HFFc6 (cell line): ENCODE measurements around the gene SERPINE1. TPM values are rescaled to one million over a fixed set of nuclear protein-coding genes. Genes with fewer than 3 reads are reported as not detected.

Source experiments
- DNase-seq: peaks from one replicate; pipeline ENCODE4 v3.0.0-alpha.2; 2018
- H3K27ac Mint-ChIP-seq: 2 replicates; pipeline ENCODE4 v1.8.0; 2020; ENCODE audit warnings: mild to moderate bottlenecking, mixed read lengths
- H3K27me3 Mint-ChIP-seq: 2 replicates; pipeline ENCODE4 v1.8.0; 2021; ENCODE audit warnings: mild to moderate bottlenecking, moderate library complexity, mixed read lengths; ENCODE audit not compliant: insufficient read depth
- H3K36me3 Mint-ChIP-seq: 2 replicates; pipeline ENCODE4 v1.8.0; 2021; ENCODE audit warnings: low read depth, mixed read lengths
- H3K4me1 Mint-ChIP-seq: 2 replicates; pipeline ENCODE4 v1.8.0; 2020; ENCODE audit warnings: low read depth, mixed read lengths
- H3K4me3 Mint-ChIP-seq: 2 replicates; pipeline ENCODE4 v1.8.0; 2020; ENCODE audit warnings: mild to moderate bottlenecking, moderate library complexity, mixed read lengths
- H3K9me3 Mint-ChIP-seq: 2 replicates; pipeline ENCODE4 v1.8.0; 2020; ENCODE audit warnings: mild to moderate bottlenecking, mixed read lengths
- CTCF ChIP-seq: fragments of 200-600 bp; sonication (generic); IDR thresholded peaks from 2 replicates; pipeline ENCODE4 v1.5.0; 2021; ENCODE audit warnings: antibody characterized with exemption, mild to moderate bottlenecking
- total RNA-seq, 6 experiments: library from RNA; stranded (reverse); fragmentation: NEBNext Ultra II Directional; extraction: Animal tissue kit (Norgen Biotek cat#: 25700); gene quantifications; 2 replicates in 1 of 6; 3 replicates in 5 of 6; pipeline ENCODE4 v1.2.3, GENCODE V29; 2021

SERPINE1 gene
- total RNA-seq, 6 experiments from 2014 or later = 906 to 2,092 (median 1,052) TPM

- Mint-ChIP-seq H3K27ac (no peak overlapping the region), H3K4me3 (peak overlapping the region; percentile 82), H3K9me3 (no peaks in the 10 kb centered on the region), H3K36me3 (no peaks in the 10 kb centered on the region), H3K27me3 (peaks cover 57% of the 10 kb centered on the region), H3K4me1 (peaks cover 78% of the 10 kb centered on the region)
- peak; percentile 54 for DNase-seq
- TF ChIP-seq CTCF = peak; percentile 93
Measured at GRCh38 chr7:101169838-101170551, 43.1 kb downstream of the SERPINE1 start.

DNA sequence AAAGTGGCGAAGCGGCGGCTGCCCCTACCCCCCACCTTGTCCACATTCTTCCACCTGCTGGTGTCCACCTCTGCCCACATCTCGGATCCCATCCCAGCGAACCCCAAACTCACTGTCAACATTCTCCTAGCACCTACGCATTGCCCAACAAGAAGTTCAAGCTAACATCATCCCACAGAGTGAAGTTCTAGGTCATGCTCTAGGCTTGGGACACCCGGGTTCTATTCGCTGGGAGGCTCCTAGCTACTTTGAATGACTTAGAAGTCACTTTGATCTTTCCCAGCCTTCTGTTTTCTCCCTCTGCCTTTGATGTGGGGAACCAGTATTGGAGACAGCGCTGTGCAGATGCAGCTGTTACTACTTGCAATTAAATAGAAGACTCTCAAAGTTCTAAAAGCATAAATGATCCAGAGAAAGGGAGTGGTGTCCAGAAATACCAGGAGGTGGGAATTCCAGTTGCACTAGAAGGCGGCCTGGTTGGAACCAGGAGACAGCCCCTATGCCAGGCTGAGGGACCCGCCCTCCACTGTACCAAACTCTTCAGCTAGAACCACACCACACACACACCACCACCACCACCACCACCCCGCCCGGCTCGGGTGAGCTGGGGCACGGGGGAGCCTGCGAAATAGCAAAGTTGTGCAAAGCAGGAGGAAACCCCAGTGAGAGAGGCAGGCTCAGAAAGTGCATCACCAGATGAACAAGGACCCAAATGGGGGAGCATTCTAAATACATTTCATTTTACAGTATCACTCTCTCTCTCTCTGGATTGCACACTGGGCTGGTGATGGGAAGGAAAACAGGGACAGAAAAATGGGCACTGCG lies 43.9 kb downstream of the SERPINE1 start:
- no peak for TF ChIP-seq CTCF
- peaks cover 72% of the 10 kb centered on the region for H3K4me1 Mint-ChIP-seq
- no peaks in the 10 kb centered on the region for H3K36me3 Mint-ChIP-seq
- no peak for DNase-seq
- H3K27ac Mint-ChIP-seq = no peak overlapping the region
- peaks cover 60% of the 10 kb centered on the region for H3K27me3 Mint-ChIP-seq
- no peak overlapping the region for H3K4me3 Mint-ChIP-seq
- no peaks in the 10 kb centered on the region for H3K9me3 Mint-ChIP-seq

DNA sequence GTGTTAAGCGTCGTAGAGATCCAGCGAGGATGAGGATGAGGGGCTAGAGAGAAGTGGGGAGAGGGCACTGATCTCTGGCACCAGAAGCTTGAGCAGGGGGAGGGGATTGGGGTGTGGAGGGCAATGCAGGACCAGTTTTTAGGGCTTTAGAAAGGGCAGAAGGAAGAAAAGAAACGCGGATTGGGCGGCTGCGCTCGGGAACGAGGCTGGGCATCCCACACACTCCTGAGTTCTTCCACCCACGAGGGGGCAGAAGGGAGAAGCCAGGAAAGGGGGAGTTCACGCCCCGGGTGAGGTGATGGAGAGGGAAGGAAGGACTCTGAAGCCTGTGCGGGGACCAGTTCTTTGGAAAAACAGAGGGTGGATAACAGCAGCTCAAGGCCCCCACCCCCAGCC lies 44.5 kb downstream of the SERPINE1 start:
- no peak for DNase-seq
- Mint-ChIP-seq H3K27ac (no peak overlapping the region), H3K27me3 (peaks cover 62% of the 10 kb centered on the region), H3K36me3 (no peaks in the 10 kb centered on the region), H3K9me3 (no peaks in the 10 kb centered on the region), H3K4me3 (peak overlapping the region; percentile 35; the same call in 1 of the 2 replicates), H3K4me1 (peaks cover 67% of the 10 kb centered on the region)
- TF ChIP-seq CTCF = peak; percentile 43; the same call in 1 of the 2 replicates

DNA sequence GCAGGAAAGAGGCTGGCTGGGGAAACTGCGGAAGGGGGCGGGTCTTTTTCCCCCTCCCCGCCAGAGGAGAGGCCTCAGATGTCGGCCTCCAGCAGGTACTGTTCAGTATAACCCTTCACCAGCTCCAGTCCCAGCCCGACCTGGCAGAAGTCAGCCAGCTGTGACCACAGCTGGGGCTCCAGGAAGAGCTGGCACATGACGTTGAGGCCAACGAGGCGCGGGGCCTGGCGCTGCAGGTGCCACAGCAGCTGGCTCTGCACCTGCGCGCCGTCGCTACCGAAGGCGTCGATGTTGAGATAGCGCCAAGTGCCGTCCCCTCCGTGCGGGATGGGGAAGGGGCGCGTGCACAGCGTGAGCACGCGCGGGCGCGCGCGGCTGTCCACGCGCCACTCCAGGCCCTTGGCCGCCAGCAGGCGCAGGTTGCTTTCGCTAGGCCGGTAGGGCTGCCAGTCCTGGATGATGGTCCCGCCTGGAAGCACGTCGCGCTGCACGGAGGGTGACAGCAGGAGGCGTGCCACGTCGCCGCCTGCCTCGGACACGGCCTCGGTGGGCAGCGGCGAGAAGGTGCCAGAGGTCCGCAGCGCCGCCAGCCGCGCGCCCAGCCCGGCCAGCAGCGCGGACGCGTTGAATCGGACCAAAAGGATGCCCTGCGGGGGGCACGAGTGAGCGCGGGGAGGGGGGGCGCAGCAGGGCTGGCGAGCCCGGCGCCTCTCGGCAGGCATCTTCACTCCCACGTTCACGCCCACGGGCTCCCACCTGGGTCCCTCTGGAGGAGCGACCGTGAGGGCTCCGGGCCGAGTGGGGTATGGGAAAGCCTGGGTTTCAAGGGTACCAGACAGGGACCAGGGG lies 45.3 kb downstream of the SERPINE1 start:
- H3K4me1 Mint-ChIP-seq = peaks cover 61% of the 10 kb centered on the region
- H3K36me3 Mint-ChIP-seq = no peaks in the 10 kb centered on the region
- H3K27me3 Mint-ChIP-seq = peaks cover 64% of the 10 kb centered on the region
- H3K4me3 Mint-ChIP-seq = peak overlapping the region; percentile 53
- no peak for DNase-seq
- no peak; the same call in 1 of the 2 replicates for TF ChIP-seq CTCF
- H3K9me3 Mint-ChIP-seq = no peaks in the 10 kb centered on the region
- H3K27ac Mint-ChIP-seq = no peak overlapping the region
